ENCODE data around the gene VPS37D.

DNA sequence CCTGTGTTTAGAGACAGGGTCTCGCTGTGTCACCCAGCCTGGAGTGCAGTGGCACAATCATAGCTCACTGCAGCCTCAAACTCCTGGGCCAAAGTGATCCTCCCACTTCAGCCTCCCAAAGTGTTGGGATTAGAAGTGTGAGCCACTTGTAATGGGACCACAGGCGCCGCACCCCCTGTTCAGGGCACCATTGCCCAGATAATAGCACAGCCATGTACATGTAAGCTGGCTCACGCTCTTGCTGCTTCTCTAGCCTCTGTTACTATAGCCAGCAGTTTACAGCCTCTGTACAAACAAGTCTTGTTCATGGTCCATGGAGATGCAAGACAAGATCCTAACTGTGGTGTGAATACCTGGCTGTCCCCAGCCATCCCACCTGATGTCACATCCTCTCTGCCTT lies 39.1 kb upstream of the VPS37D start:
- no peak for TF ChIP-seq CTCF (IDR thresholded peaks at IDR 0.05; ENCODE audit: insufficient read depth, low read length, poor library complexity, severe bottlenecking)
- TF ChIP-seq EZH2phosphoT487 (conservative IDR thresholded peaks at IDR 0.05; ENCODE audit: low read length) = no peak

All from SU-DHL-6 (cell line).